HG03280 (cell line): Measurements from ENCODE around the gene RDH8.
"Not testable (repeated sequence)": the region's sequence is repeated elsewhere in the genome, so short reads cannot be mapped to it uniquely, and the experiment has no call there.

Experiments
- ATAC-seq: cut with Tn5 transposase; IDR thresholded peaks from one replicate; pipeline ENCODE4 v1.9.1; 2021; ENCODE audit warnings: mild to moderate bottlenecking, moderate library complexity; ENCODE audit not compliant: unreplicated experiment

RDH8 gene

GRCh38 chr19:10005632-10006334 is 7.5 kb upstream of the RDH8 start:
- no peak for ATAC-seq

GRCh38 chr19:10006335-10006708 is 7.0 kb upstream of the RDH8 start:
- no peak for ATAC-seq

DNA sequence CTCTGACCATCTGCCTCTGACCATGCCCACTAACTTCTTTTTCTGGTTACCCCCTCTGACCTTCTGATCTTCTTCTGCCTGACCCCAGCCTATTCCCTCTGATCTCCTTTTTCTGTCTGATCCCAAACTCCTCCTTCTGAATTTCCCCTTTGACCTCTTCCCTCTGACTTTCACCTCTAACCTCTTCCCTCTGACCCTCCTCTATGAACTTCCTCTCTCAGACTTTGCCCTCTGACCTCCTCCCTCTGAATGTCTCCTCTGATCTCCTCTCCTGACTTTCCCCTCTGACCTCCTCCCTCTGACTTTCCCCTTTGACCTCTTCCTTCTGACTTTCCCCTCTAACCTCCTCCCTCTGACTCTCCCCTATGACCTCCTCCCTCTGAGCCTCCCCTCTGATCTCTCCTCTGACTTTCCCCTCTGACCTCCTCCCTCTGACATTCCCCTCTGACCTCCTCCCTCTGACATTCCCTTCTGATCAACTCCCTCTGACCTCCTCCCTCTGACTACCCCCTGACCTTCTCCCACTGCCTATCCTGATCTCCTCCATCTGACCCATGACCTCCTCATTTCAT is 6.4 kb upstream of the RDH8 start:
- no peak for ATAC-seq

GRCh38 chr19:10007371-10008183 is 5.7 kb upstream of the RDH8 start:
- ATAC-seq: no peak

GRCh38 chr19:10008184-10008765 is 5.0 kb upstream of the RDH8 start:
- ATAC-seq: no peak

DNA sequence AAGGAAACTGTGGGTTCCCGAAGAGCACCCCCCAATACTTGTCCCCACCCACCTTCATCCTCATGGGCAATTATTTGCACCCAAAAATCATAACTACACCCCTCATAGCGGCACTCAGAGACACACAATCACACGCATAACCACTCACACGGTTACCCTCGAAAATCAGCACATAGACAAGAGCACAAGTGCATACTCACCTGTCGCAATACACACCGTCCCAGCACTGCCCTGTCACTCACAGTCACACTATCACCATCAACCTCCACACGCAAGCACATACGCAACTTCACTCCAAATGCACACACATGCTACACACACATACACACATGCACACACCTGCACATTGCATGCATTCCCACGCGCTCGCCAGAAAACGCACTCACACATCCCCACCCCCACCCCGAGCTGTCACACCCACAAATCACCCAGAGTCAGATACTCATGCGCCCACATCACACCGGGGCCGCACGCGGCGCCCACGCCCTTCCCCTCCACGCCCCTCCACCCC is 3.5 kb upstream of the RDH8 start:
- no peak for ATAC-seq

DNA sequence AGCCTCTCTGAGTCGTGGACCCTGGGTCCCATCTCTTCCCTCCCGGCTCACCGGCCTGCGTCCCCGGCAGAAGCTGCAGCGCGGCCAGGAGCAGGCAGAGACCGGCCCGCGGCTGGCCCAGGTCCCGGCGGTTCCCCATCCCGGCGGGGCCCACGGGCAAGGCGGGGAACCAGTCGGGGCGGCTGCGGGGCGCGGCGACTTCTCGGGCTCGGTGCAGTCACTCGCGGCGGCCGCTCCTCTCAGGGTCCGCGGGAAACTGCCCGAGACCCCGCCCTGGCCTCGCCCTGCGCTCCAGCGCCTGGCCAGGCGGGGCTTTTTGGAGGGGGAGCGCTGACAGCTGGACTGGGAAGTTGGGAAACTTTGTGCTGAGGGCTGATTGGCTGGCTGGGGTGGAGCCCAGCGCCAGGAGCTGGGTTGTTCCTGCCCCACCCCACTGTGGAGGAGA is 3.0 kb upstream of the RDH8 start, which contains the start of gene COL5A3:
Gene COL5A3 (minus strand): TSS at position 258 of the 445 bp plus-strand sequence. CDS start 119 bp downstream, at position 139.
- no peak for ATAC-seq

DNA sequence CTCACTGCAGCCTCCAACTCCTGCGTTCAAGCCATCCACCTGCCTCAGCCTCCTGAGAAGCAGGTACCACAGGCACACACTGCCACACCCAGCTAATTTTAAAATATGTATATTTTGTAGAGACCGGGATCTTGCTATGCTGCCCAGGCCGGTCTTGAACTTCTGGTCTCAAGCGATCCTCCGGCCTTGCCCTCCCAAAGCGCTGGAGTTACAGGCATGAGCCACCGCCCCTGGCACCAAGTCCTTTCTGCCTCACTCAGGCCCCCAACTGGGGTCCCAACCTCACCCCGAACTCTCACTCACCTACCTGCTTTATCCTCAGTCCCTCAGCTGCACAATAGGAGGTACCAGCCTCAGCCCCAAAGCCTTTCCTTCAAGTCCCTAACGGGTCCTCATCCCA is 2.3 kb upstream of the RDH8 start:
- ATAC-seq: no peak

GRCh38 chr19:10011974-10012373 is 1.3 kb upstream of the RDH8 start:
- no peak for ATAC-seq

- ATAC-seq: no peak
Observed at GRCh38 chr19:10013834-10014618, 743 bp downstream of the RDH8 start.

DNA sequence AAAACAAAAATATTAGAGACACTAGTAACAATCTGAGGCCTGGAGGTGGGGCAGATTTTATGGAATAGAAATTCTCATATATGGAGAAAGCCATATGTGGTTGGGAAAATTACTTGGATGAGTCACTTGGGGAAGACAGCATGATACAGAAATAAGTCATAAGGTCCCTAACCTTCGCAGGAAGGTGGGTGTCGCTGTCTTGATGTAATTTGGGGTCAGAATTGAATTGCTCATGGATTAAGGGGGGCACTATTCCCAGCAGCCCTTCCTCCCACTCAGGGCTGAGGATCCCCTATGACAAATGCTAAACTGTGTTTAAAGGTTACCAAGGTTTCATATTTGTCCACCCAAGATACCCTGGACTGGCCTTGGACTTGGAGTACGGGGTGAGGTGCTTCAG is 5.0 kb downstream of the RDH8 start:
- ATAC-seq: no peak

GRCh38 chr19:10018786-10019185 is 5.5 kb downstream of the RDH8 start:
- no peak for ATAC-seq

- no peak for ATAC-seq
Observed at GRCh38 chr19:10019246-10019645, 6.0 kb downstream of the RDH8 start.

- no peak for ATAC-seq
Observed at GRCh38 chr19:10020851-10021250, 7.6 kb downstream of the RDH8 start.

DNA sequence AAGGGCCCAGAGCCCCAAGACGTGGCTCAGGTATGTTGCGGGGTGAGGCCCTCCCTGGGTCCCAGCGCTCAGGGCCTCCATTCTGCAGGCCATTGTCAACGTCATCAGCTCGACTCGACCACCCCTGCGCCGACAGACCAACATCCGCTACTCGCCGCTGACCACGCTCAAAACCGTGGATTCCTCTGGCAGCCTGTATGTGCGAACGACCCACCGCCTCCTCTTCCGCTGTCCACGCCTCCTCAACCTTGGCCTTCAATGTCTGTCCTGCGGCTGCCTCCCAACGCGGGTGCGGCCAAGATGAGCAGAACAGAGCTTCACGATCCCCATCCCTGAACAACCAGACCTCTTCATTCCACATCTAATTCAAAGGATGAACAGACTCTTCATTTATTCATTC is 8.2 kb downstream of the RDH8 start:
- ATAC-seq: no peak

DNA sequence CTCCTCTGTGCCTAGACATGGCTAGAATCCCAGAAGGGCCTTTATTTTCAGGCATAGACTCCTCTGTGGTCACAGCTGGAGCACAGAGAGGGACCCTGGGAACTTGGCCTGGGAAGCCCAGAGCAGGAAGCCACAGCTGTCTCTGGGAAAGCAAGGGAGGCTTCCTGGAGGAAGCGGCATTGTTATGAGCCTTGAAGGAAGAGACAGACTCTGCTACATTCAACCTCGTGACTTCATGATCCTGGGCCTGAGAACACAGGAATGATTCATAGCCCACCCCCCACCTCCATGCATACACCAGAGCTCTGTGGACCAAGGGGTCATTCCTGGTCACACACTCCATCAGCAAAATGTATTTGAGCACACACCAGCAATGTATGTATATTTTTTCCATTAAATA is 8.6 kb downstream of the RDH8 start:
- no peak for ATAC-seq

DNA sequence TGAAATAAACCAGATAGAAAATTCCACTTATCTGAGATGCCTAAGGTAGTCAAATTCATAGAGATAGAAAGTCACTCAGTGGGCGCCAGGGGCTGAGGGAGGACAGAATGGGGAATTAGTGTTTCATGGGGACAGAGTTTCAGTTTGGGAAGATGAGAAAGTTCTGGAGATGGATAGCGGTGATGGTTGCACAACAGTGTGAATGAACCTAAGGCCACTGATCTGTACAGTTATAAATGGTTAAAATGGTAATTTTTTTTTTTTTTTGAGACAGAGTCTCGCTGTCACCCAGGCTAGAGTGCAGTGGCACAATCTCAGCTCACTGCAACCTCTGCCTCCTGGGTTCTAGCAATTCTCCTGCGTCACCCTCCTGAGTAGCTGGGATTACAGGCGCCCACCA is 9.8 kb downstream of the RDH8 start:
- ATAC-seq: not testable (repeated sequence)

DNA sequence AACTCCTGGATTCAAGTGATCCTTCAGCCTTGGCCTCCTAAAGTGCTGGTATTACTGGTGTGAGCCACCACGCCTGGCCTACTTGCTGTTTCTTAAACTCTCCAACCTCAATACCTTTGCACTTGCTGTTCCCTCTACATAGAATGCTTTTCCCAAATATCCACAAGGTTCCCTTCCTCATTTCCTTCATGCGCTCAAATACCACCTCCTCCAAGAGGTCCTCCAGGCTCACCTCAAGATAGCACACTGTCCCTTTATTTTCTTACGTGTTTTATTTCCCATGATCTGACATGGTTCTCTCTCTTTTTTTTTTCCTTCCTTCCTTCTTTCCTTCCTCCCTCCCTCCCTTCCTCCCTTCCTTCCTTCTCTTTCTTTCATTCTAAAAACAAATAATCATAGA is 13.5 kb downstream of the RDH8 start:
- ATAC-seq: no peak

- ATAC-seq: peak; percentile 76
Observed at GRCh38 chr19:10027158-10027997, 14.1 kb downstream of the RDH8 start.

GRCh38 chr19:10033614-10034013 is 20.3 kb downstream of the RDH8 start:
- no peak for ATAC-seq
